IMR-90 (cell line): Measurements from ENCODE around the gene TMX3. TPM values are rescaled to one million over a fixed set of nuclear protein-coding genes. Genes with fewer than 3 reads are reported as not detected.

Experiments
- ATAC-seq: fragments of 200-7000 bp; cut with Tn5 transposase; 2 replicates; pipeline ENCODE4 v1.9.1; 2020; ENCODE audit warnings: low read depth, mild to moderate bottlenecking, moderate library complexity
- BruUV-seq: library from RNA; stranded (reverse); fragments of 400-500 nt; replicated peaks from 2 replicates; lab custom pipeline; 2021; lab: Mats Ljungman, UMichigan
- CTCF ChIA-PET: fragments of 300-600 bp; formaldehyde crosslinking; extraction: SDS; loops from one replicate; lab custom pipeline; 2021; ENCODE audit warnings: antibody characterized with exemption; lab: Yijun Ruan, JAX
- POLR2A ChIA-PET: fragments of 300-600 bp; sonication (Branson Sonifier 250); formaldehyde crosslinking; loops from one replicate; lab custom pipeline; 2022; ENCODE audit warnings: antibody characterized with exemption; ENCODE audit not compliant: unreplicated experiment; lab: Charles Lee
- DNase-seq: peaks from one replicate; pipeline ENCODE4 v3.0.0; 2013
- H2AFZ ChIP-seq: replicated peaks from 2 replicates; pipeline ENCODE3; 2013; ENCODE audit warnings: low read length, mild to moderate bottlenecking; ENCODE audit not compliant: poor library complexity
- H2AK5ac ChIP-seq: 2 replicates; pipeline ENCODE4 v1.6.1; 2013; ENCODE audit warnings: low read depth, low read length, inconsistent platforms
- H2AK9ac ChIP-seq: replicated peaks from 2 replicates; pipeline ENCODE3; 2013; ENCODE audit warnings: mild to moderate bottlenecking, low read depth, low read length, moderate library complexity; ENCODE audit not compliant: poor library complexity
- H2BK120ac ChIP-seq: 2 replicates; pipeline ENCODE4 v1.6.1; 2013; ENCODE audit warnings: low read depth, low read length, inconsistent platforms
- H2BK15ac ChIP-seq: 3 replicates; pipeline ENCODE4 v1.6.1; 2013; ENCODE audit warnings: low read depth, low read length, inconsistent platforms
- H2BK20ac ChIP-seq: 2 replicates; pipeline ENCODE4 v1.6.1; 2013; ENCODE audit warnings: low read depth, mild to moderate bottlenecking, inconsistent platforms, low read length, moderate library complexity
- H2BK5ac ChIP-seq: 2 replicates; pipeline ENCODE4 v1.6.1; 2013; ENCODE audit warnings: mild to moderate bottlenecking, low read depth, low read length, inconsistent platforms; ENCODE audit not compliant: poor library complexity, severe bottlenecking
- H3K14ac ChIP-seq: replicated peaks from 2 replicates; pipeline ENCODE4 v1.6.1; 2013; ENCODE audit warnings: low read depth, low read length, inconsistent platforms
- H3K18ac ChIP-seq: 2 replicates; pipeline ENCODE4 v1.6.1; 2013; ENCODE audit warnings: low read depth, low read length, control low read depth
- H3K23ac ChIP-seq: 2 replicates; pipeline ENCODE4 v1.6.1; 2013; ENCODE audit warnings: low read depth, low read length, inconsistent platforms
- H3K27ac ChIP-seq: 2 replicates; pipeline ENCODE4 v1.5.1; 2013; ENCODE audit warnings: mild to moderate bottlenecking, control low read depth, low read length; ENCODE audit not compliant: insufficient read depth
- H3K27me3 ChIP-seq: 2 replicates; pipeline ENCODE4 v1.6.1; 2013; ENCODE audit warnings: low read length; ENCODE audit not compliant: control insufficient read depth, insufficient read depth
- H3K36me3 ChIP-seq: 2 replicates; pipeline ENCODE4 v1.6.1; 2013; ENCODE audit warnings: low read length, mixed read lengths; ENCODE audit not compliant: control insufficient read depth, insufficient read depth
- H3K4ac ChIP-seq: 2 replicates; pipeline ENCODE4 v1.6.1; 2013; ENCODE audit warnings: low read depth, low read length, inconsistent platforms
- H3K4me1 ChIP-seq: 2 replicates; pipeline ENCODE4 v1.6.1; 2013; ENCODE audit warnings: low read length, mixed read lengths; ENCODE audit not compliant: control insufficient read depth, insufficient read depth
- H3K4me2 ChIP-seq: 2 replicates; pipeline ENCODE4 v1.6.1; 2013; ENCODE audit warnings: low read depth, mild to moderate bottlenecking, control low read depth, low read length, moderate library complexity
- H3K4me3 ChIP-seq: 2 replicates; pipeline ENCODE4 v1.5.1; 2013; ENCODE audit warnings: low read depth, mild to moderate bottlenecking, control low read depth, low read length, moderate library complexity; ENCODE audit not compliant: insufficient read depth
- H3K56ac ChIP-seq: 2 replicates; pipeline ENCODE4 v1.6.1; 2013; ENCODE audit warnings: low read length, inconsistent platforms; ENCODE audit not compliant: insufficient read depth; ENCODE audit errors: extremely low read depth
- H3K79me1 ChIP-seq, 2 experiments: 2 replicates each; pipeline ENCODE4 v1.6.1; 2013; ENCODE audit warnings: low read length in 2 of 2, inconsistent platforms in 1 of 2, low read depth in 1 of 2
- H3K9ac ChIP-seq: 2 replicates; pipeline ENCODE4 v1.6.1; 2013; ENCODE audit warnings: low read depth, low read length, control low read depth
- H3K9me1 ChIP-seq: 2 replicates; pipeline ENCODE4 v1.6.1; 2013; ENCODE audit warnings: low read length, inconsistent platforms; ENCODE audit not compliant: insufficient read depth
- H3K9me3 ChIP-seq: 2 replicates; pipeline ENCODE4 v1.6.1; 2013; ENCODE audit warnings: low read length; ENCODE audit not compliant: control insufficient read depth, insufficient read depth
- H4K20me1 ChIP-seq: 2 replicates; pipeline ENCODE4 v1.6.1; 2013; ENCODE audit warnings: low read length, inconsistent platforms; ENCODE audit not compliant: insufficient read depth
- H4K5ac ChIP-seq: 2 replicates; pipeline ENCODE4 v1.6.1; 2013; ENCODE audit warnings: mild to moderate bottlenecking, low read depth, low read length, control low read depth
- H4K8ac ChIP-seq, 2 experiments: 2 replicates each; pipeline ENCODE4 v1.6.1; 2013; ENCODE audit warnings: low read depth in 2 of 2, low read length in 2 of 2, control low read depth in 1 of 2, inconsistent platforms in 1 of 2
- H4K91ac ChIP-seq: 2 replicates; pipeline ENCODE4 v1.6.1; 2013; ENCODE audit warnings: low read depth, low read length, inconsistent platforms; ENCODE audit not compliant: insufficient read depth
- FOS ChIP-seq: fragments of 150-350 bp; IDR thresholded peaks from 2 replicates; pipeline ENCODE4 v1.6.1; 2016; ENCODE audit warnings: low read depth, low read length
- MAFK ChIP-seq: IDR thresholded peaks from 2 replicates; pipeline ENCODE4 v1.6.1; 2012; ENCODE audit warnings: low read depth, low read length, improper control_type of control experiment
- MXI1 ChIP-seq: IDR thresholded peaks from 2 replicates; pipeline ENCODE4 v1.6.1; 2012; ENCODE audit warnings: low read depth, mild to moderate bottlenecking, low read length, moderate library complexity, borderline replicate concordance
- RCOR1 ChIP-seq: IDR thresholded peaks from 2 replicates; pipeline ENCODE4 v1.6.1; 2012; ENCODE audit warnings: mild to moderate bottlenecking, low read length, improper control_type of control experiment; ENCODE audit not compliant: insufficient replicate concordance
- RFX5 ChIP-seq: IDR thresholded peaks from 2 replicates; pipeline ENCODE4 v1.8.0; 2012; ENCODE audit warnings: low read depth, mild to moderate bottlenecking, low read length, moderate library complexity
- dilution Hi-C: fragments of 300-500 bp; cut with HindIII; formaldehyde crosslinking; loops from one replicate; pipeline ENCODE4 v1.14.3; 2018; ENCODE audit warnings: low sequenced_read_pairs; ENCODE audit not compliant: unreplicated experiment
- in situ Hi-C: fragments of 300-500 bp; cut with MboI; formaldehyde crosslinking; loops from 3 replicates; pipeline ENCODE4 v1.14.3; 2019; ENCODE audit warnings: low sequenced_read_pairs, inconsistent platforms, mixed read lengths
- intact Hi-C: fragments of 100-400 bp; cut with micrococcal nuclease; formaldehyde crosslinking; loops from 2 replicates; pipeline ENCODE4 v1.10.0; 2022
- polyA plus RNA-seq, 3 experiments: library from polyadenylated mRNA; depleted of rRNA; stranded (reverse); fragments of >200 nt; gene quantifications; 2 replicates each; pipeline ENCODE4 v1.2.3, GENCODE V29; 2012; ENCODE audit warnings: low replicate concordance in 1 of 3
- total RNA-seq: library from RNA; depleted of rRNA; stranded (reverse); fragments of >200 nt; gene quantifications from 2 replicates; pipeline ENCODE4 v1.2.3, GENCODE V29; 2012; rRNA removed

TMX3 gene
- total and polyA plus RNA-seq, 2 of the 4 experiments (the other 2 are of a cell fraction): 22.8 to 50.5 TPM

DNA sequence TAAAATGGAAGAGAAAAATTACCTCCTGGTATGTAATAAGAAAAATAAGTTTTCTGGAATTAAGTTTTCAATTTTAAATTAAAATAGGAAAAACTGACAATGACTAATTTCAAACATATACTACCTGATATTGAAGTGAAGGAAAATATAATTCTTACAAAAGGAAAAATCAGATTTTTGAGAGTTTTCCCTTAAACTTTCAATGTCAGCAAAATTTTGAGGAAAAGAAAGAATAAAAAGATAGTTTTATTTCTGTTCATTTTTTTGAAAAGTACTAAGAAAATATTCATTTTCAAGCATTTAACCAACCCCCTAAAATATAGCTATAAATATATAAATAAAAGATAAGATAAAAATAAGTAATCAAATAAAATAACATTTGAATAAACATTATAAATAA is 87.1 kb downstream of the TMX3 start:
- H2BK120ac ChIP-seq: no peak overlapping the region
- no peak overlapping the region for H2BK15ac ChIP-seq
- H3K4ac ChIP-seq: no peak overlapping the region
- no peak overlapping the region for H3K56ac ChIP-seq
- no peak overlapping the region for H2AFZ ChIP-seq
- no peak overlapping the region for H3K18ac ChIP-seq
- no peak overlapping the region for H3K4me3 ChIP-seq
- no peaks in the 10 kb centered on the region for H3K9me1 ChIP-seq
- dilution Hi-C loops: no loop called here
- ATAC-seq (no peak), DNase-seq (no peak)
- in situ Hi-C loops: loop anchor here (10.0 kb wide), 1 partner anchor 1113 kb away; the partner anchor contains the start of gene DSEL
- no peaks in the 10 kb centered on the region for H3K4me1 ChIP-seq
- H4K91ac ChIP-seq: no peak overlapping the region
- no peaks in the 10 kb centered on the region for H3K79me1 ChIP-seq
- no peaks in the 10 kb centered on the region for H3K9me3 ChIP-seq
- H3K27ac ChIP-seq: no peak overlapping the region
- H4K5ac ChIP-seq: no peak overlapping the region
- TF ChIP-seq FOS (no peak), MXI1 (no peak), MAFK (peak; percentile 64), RFX5 (no peak), RCOR1 (no peak)
- no peak overlapping the region for H3K14ac ChIP-seq
- CTCF ChIA-PET: no interaction called here
- no peak overlapping the region for H2BK20ac ChIP-seq
- no peaks in the 10 kb centered on the region for H3K27me3 ChIP-seq
- H2AK9ac ChIP-seq: no peak overlapping the region
- H3K4me2 ChIP-seq: no peak overlapping the region
- intact Hi-C loops: loop anchor here (10.0 kb wide), 2 partner anchors 363 to 693 kb away; no protein-coding TSS in a partner anchor
- no peak overlapping the region for H4K8ac ChIP-seq
- H4K20me1 ChIP-seq: no peaks in the 10 kb centered on the region
- BruUV-seq: no TSS peak
- no peak overlapping the region for H3K9ac ChIP-seq
- no peak overlapping the region for H3K23ac ChIP-seq
- H2BK5ac ChIP-seq: no peak overlapping the region
- no peak overlapping the region for H2AK5ac ChIP-seq
- no peaks in the 10 kb centered on the region for H3K36me3 ChIP-seq
- POLR2A ChIA-PET: no interaction called here

Other genes starting within 250 kb of the TMX3 start
- gene CCDC102B, start 83.0 kb upstream of the TMX3 start, total RNA-seq: 0.54 and 1.7 TPM in 2 replicates
- 0.67 and 1.4 TPM in 2 replicates for gene CCDC102B, start 83.0 kb upstream of the TMX3 start, polyA plus RNA-seq (2012; rRNA removed)